Upper lobe of right lung (tissue), 1 donor: ENCODE data around the gene COL24A1. TPM values are rescaled to one million over a fixed set of nuclear protein-coding genes. Genes with fewer than 3 reads are reported as not detected.

Experiments used
- ATAC-seq: fragments of 200-7000 bp; cut with Tn5 transposase; one replicate; pipeline ENCODE4 v1.9.1; 2020; ENCODE audit warnings: mild to moderate bottlenecking, moderate library complexity
- DNase-seq: peaks from one replicate; pipeline ENCODE4 v3.0.0-alpha.2; 2020
- H3K27ac ChIP-seq: fragments of 200-600 bp; one replicate; pipeline ENCODE4 v1.8.0; 2022
- H3K27me3 ChIP-seq: fragments of 200-600 bp; one replicate; pipeline ENCODE4 v1.8.0; 2022; ENCODE audit warnings: mild to moderate bottlenecking
- H3K36me3 ChIP-seq: fragments of 200-600 bp; one replicate; pipeline ENCODE4 v1.8.0; 2022
- H3K4me1 ChIP-seq: fragments of 200-600 bp; one replicate; pipeline ENCODE4 v1.8.0; 2022
- H3K4me3 ChIP-seq: fragments of 200-600 bp; one replicate; pipeline ENCODE4 v1.8.0; 2022; ENCODE audit warnings: mild to moderate bottlenecking
- H3K9me3 ChIP-seq: fragments of 200-600 bp; one replicate; pipeline ENCODE4 v1.8.0; 2022
- CTCF ChIP-seq: fragments of 200-600 bp; IDR thresholded peaks from one replicate; pipeline ENCODE4 v1.8.0; 2022; ENCODE audit warnings: antibody characterized with exemption
- intact Hi-C: fragments of 100-400 bp; cut with DNase I; formaldehyde crosslinking; loops from one replicate; pipeline ENCODE4 v1.11.0; 2022
- total RNA-seq: library from RNA; stranded (reverse); fragmentation: NEBNext Ultra II Directional; extraction: Animal tissue kit (Norgen Biotek cat#: 25700); gene quantifications from one replicate; pipeline ENCODE4 v1.2.1, GENCODE V29; 2021
- donor health status: DM: no; HTN: yes; CAD: no; lungs with severe emphysema.

Gene COL24A1
- total RNA-seq, 1 donor from 2014 or later: 1.6 TPM

- intact Hi-C loops: no loop called here
- Histone ChIP-seq H3K27me3 (no peaks in the 10 kb centered on the region), H3K9me3 (no peaks in the 10 kb centered on the region), H3K4me3 (no peak overlapping the region), H3K4me1 (no peaks in the 10 kb centered on the region), H3K36me3 (no peaks in the 10 kb centered on the region), H3K27ac (no peak overlapping the region)
- no peak for TF ChIP-seq CTCF
- DNase-seq (peak; percentile 55), ATAC-seq (no peak)
Observed at GRCh38 chr1:86110451-86111129, 46.0 kb downstream of the COL24A1 start.

GRCh38 chr1:86105533-86105866 lies 51.1 kb downstream of the COL24A1 start:
- Histone ChIP-seq H3K9me3 (no peaks in the 10 kb centered on the region), H3K36me3 (no peaks in the 10 kb centered on the region), H3K27ac (no peak overlapping the region), H3K27me3 (no peaks in the 10 kb centered on the region), H3K4me3 (no peak overlapping the region), H3K4me1 (no peaks in the 10 kb centered on the region)
- DNase-seq: no peak
- no peak for TF ChIP-seq CTCF
- no peak for ATAC-seq
- intact Hi-C loops: no loop called here

- H3K36me3 ChIP-seq: no peaks in the 10 kb centered on the region
- H3K27me3 ChIP-seq: no peaks in the 10 kb centered on the region
- H3K27ac ChIP-seq: no peak overlapping the region
- no peak for TF ChIP-seq CTCF
- H3K9me3 ChIP-seq: no peaks in the 10 kb centered on the region
- no peaks in the 10 kb centered on the region for H3K4me1 ChIP-seq
- ATAC-seq (peak; percentile 39), DNase-seq (no peak)
- intact Hi-C loops: no loop called here
- no peak overlapping the region for H3K4me3 ChIP-seq
Observed at GRCh38 chr1:86104606-86105532, 51.7 kb downstream of the COL24A1 start.

DNA sequence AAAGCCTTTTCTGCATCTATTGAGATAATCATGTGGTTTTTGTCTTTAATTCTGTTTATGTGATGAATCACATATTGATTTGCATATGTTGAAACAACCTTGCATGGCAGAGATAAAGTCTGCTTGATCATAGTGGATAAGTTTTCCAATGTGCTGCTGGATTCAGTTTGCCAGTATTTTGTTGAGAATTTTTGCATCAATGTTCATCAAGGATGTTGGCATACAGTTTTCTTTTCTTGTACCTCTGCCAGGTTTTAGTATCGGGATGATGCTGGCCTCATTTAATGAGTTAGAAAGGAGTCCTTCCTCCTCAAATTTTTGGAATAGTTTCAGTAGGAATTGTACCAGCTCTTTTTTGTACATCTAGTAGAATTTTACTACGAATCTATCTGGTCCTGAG lies 55.0 kb downstream of the COL24A1 start:
- H3K27ac ChIP-seq: no peak overlapping the region
- no peak overlapping the region for H3K4me3 ChIP-seq
- no peaks in the 10 kb centered on the region for H3K36me3 ChIP-seq
- intact Hi-C loops: no loop called here
- ATAC-seq (no peak), DNase-seq (no peak)
- H3K9me3 ChIP-seq: no peaks in the 10 kb centered on the region
- no peak for TF ChIP-seq CTCF
- H3K4me1 ChIP-seq: no peaks in the 10 kb centered on the region
- H3K27me3 ChIP-seq: no peaks in the 10 kb centered on the region

DNA sequence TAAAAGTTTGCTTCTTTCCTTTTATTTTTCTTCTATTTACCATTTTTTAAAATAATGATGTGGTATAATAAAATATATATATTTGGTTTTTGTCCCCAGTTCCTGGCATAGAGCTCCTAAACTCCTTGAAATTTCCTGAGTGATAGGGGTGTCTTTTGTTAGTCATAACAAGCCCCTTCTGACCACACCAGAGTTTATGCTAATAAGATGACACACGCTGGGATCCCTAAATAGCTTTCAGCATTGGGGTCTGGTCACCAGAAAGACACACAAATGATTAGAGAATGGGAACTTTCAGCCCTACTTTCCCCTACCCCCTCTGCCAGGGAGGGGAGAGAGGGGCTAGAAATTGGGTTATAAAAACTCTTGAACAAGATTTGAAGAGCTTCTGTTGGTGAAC lies 56.2 kb downstream of the COL24A1 start:
- no peak for DNase-seq
- no peak overlapping the region for H3K27ac ChIP-seq
- H3K27me3 ChIP-seq: no peaks in the 10 kb centered on the region
- H3K4me1 ChIP-seq: no peaks in the 10 kb centered on the region
- no peaks in the 10 kb centered on the region for H3K9me3 ChIP-seq
- no peak for TF ChIP-seq CTCF
- ATAC-seq: no peak
- no peak overlapping the region for H3K4me3 ChIP-seq
- no peaks in the 10 kb centered on the region for H3K36me3 ChIP-seq
- intact Hi-C loops: no loop called here
